IPS DF 4.7 (cell line): Measurements from ENCODE around the gene ICA1.

Experiments
- DNase-seq: peaks from one replicate; pipeline ENCODE4 v3.0.0-alpha.2; 2013; ENCODE audit warnings: low spot score; ENCODE audit errors: extremely low read depth

The ICA1 gene

GRCh38 chr7:8134089-8134733 lies 127.8 kb downstream of the ICA1 start:
- DNase-seq, result no peak

- DNase-seq, result no peak
These were observed 128.6 kb downstream of the ICA1 start for GRCh38 chr7:8133188-8133848.

DNA sequence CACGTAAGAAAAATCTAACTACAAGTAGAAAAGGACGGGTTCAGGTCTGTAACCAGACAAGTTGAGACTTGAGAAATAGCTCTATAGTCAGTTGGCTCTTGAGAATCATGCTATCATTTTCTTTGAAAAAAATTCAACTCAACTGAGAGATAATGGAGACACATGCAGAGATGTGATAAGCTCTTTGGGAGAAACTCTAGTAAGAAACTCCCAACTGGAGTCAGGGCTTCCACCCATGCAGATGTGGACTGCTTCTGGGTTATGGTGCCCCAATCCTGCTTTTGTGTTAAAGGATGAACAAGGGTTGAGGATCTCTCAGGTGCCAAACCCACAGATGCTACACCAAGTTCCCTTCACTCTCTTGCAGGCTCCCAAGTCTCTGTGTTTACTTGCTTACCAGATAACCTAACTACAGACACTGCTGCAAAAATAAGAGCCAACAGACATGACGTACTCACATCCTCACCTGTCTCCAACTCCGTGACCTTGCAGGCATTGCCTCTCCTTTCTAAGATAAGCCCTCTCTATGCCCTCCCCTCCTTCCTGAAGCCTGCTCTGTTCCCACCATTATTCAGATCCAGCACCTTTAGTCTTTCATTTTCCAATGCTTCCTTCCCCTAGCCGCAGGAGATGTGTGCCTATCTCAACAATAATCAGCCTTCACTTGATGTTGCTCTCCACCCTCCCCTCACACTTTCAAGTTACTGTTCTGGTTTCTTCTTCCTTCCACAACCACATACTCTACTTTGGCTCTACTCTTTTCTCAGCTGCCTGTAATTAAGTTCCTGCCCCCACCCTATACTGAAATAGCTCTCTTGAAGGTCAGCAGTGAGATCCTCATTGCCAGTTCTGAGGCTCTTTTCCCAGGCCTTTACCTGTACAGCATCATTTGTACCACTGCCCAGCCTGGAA lies 130.0 kb downstream of the ICA1 start:
- no peak for DNase-seq

- no peak for DNase-seq
These were observed 131.3 kb downstream of the ICA1 start for GRCh38 chr7:8130663-8131062.

- DNase-seq, result no peak
These were observed 132.7 kb downstream of the ICA1 start for GRCh38 chr7:8129318-8129659.

DNA sequence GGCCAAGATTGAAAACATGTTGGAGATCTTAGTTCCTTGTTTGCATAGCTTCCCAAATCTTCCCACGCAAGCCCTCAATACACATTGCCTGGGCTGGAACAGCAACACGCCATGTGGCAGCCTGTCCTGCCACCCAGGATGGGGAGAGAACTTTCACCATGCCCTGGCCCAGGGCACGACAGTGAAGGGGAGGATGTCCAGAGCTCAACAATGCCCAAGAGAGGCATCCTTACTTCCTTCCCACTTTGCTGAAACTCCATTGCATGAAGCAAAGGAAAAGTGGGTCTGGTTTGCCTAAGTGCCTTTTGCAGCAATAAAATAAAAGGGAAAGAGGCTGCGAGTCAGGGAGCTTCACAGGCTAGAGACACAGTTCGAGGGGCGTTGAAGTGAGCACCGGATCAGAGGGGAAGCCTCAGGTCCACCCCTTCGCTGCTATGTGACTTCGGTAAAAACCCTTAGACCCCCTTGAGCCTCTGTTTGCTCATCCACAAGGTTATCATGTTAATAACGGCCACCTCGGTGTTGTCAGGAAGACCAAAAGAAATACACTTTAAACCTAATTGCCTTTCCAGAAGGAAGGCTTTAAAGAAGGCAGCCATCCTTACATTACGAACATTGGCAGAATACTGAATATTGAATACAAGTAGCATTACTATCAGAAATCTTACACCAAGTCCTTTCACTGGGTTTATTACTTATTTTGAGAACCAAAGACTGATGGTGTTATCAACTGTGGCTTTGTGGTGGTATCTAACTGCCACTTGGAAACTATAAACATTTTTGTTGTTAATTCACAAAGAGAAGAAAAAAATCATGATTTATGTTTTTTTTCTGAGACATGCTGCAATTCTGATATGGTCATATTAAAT lies 133.3 kb downstream of the ICA1 start:
- DNase-seq, result no peak

- DNase-seq, result no peak
These were observed 135.3 kb downstream of the ICA1 start for GRCh38 chr7:8126601-8127167.

DNA sequence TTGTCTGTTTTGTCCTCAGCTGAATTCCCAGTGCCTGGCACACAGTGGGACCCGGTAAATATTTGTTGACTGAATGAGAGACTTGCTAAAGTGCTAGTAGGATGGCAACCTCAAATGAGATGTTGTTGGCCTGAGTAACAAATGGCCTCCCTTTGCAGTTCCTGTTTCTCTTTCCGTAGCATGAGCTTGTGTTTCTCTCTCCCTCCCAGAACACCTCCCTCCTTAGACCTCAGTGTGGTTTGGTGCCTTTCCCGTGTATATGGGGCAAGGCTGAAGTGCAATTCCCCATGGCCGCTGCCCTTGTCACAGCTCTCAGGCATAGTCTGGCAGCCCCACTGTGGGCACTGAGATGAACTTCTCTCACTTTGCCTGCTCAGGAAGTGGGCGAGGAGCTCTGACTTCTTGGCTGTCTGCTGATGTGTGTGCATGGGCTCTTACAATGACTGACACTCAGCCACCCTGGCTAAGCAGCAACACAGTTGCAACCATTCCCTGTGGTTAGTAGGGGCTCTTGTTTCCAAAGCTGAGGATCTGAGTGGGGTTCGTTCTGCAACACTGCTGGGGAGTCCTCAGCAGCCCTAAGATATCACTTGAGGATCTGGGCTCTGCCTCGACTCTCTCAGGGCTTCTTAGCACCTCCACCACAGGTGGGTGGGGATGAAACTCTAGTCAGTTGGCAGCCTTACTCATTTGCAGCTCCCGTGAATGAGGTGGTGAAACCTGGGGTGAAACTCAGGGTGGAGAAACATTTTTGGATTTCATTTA lies 136.1 kb downstream of the ICA1 start:
- DNase-seq, result no peak

- DNase-seq, result no peak
These were observed 140.7 kb downstream of the ICA1 start for GRCh38 chr7:8121243-8121642.

DNA sequence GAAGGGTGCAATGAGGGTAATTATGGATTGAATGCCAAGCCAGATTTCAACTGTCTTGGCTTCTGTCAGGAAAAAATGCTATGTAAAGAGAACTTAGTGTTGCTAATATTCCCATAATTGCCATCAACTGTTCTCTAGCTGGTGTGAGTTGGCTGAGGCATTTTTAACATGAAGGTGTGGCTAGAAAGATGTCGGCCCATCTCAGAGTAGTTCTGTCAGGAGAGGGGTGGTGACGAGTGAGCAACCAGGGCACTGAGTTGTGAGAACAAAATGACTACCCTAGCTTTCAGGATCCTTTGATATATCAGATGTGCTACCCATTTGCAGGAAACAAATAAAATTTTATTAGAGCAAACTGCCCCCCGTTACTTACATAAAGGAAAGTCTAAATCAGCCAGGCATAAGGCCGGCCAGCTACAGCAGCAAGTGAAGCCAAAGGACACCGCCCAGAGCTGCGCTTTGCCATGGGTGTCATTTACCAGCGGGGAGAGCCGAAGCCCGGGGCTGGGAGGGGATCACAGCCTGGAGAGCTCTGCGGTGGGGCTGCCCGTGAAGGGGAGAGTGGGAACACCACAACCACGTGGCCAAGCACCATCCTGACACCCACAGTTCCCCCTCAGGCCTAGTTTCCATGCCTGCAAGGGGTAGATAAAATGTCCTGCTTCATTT lies 141.4 kb downstream of the ICA1 start:
- no peak for DNase-seq

DNA sequence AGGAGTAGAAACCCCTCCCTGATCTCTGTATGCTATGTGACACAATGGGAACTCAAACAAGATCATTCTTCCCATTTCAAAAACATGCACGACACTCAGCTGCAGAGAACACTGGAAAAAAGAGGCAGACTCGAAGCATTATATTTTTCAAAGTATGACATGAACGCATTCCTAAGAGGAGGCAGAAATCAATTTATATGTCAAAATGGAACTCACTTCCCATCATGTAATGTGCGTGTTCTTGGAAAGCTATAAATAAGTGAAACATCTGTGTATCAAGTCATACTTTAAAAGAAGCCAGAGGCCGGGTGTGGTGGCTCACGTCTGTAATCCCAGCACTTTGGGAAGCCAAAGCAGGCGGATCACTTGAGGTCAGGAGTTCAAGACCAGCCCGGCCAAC lies 142.7 kb downstream of the ICA1 start:
- no peak for DNase-seq

DNA sequence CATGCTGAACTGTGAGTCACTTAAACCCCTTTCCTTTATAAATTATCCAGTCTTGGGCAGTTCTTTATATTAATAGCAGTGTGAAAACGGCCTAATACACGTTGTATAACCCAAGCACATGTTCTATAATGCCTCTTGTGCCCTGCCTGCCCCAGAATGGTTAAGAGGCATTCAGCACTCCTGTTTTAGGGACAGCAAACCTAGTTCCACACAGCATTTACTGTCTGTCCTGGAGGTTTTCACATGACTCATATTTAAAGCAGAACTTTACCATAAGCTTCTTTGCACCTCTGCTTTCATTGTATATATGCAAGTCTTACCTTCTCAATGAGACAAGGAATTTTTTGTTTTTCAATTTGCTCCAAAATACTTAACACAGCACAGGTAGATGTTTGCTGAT lies 144.8 kb downstream of the ICA1 start:
- no peak for DNase-seq

- no peak for DNase-seq
These were observed 146.2 kb downstream of the ICA1 start for GRCh38 chr7:8115547-8116402.

GRCh38 chr7:8114175-8114574 lies 147.8 kb downstream of the ICA1 start:
- no peak for DNase-seq

DNA sequence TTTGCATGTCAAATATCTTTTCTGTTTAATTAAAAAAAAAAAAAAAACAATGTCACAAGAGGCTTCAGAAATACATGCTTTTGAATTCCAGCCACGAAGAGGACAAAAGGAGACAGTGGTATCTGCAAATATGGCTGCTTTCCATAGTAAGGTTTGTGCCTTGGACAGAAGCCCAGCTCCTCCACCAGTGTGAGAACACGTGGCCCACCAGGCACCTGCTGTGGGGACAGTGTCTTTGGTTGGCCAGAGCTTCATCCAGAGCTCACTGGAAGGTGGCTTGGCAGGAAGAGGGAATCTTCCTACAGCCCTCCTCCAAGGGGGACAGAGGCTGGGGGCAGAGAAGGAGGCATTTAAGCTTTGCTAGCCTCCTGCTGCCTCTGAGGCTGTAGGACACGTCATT lies 148.8 kb downstream of the ICA1 start:
- DNase-seq, result no peak

- DNase-seq, result no peak
These were observed 149.3 kb downstream of the ICA1 start for GRCh38 chr7:8112685-8113084.

DNA sequence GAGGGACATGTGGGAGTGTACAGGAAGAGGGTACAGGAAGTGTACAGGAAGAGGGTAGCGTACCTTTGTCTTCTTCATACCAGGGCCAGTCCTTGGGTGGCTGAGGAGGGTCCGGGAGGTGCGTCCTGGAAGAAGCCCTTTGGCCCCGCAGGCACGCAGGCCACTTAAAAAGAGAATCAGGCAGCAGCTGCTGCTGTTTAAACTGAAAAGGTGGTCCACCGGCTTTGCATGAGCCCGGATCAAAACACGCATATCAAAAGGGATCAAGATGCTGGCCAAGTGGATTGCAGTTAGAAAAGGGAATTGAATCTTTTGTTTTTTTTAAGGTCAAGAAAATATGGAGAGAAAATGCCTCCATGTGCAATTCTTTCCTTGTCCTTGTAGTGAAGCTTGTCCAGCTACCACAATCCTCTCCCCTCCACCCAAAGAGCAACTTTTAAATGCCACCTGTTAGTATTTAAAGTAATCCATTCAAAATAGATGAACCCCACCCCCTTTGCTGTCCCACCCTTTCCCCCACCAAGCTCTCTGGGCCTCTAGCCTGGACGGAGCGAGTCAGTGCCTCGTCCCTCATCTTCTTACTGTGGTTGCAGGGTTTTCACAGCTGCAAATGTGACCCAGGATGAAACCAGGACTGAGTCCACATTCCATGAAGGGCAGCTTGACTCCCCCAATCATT lies 150.5 kb downstream of the ICA1 start:
- DNase-seq, result no peak
